Measurements from ENCODE around the gene STX16. TPM values are rescaled to one million over a fixed set of nuclear protein-coding genes. Genes with fewer than 3 reads are reported as not detected.

Gene STX16
- total and polyA plus RNA-seq, 9 of the 15 experiments (the other 6 are each of a cell fraction or from before 2014, with no cell fraction given): 4.4 to 43.5 (median 14.7) TPM

- intact Hi-C loops (cut with micrococcal nuclease): no loop called here
- DNase-seq (ENCODE audit: extremely low read depth in 1 of 4, low spot score in 3 of 4) (no peak), FAIRE-seq (no peak), ATAC-seq (no peak)
- Histone ChIP-seq H3K79me2 (ENCODE audit: control insufficient read depth, insufficient read depth, low read length) (no peaks in the 10 kb centered on the region), H3K4me3 (no peak overlapping the region), H3K36me3 (ENCODE audit: control insufficient read depth, insufficient read depth, low read length) (no peaks in the 10 kb centered on the region), H3K9ac (ENCODE audit: insufficient read depth in 1 of 2, low read depth in 2 of 2, low read length in 2 of 2) (no peak overlapping the region), H3K9me1 (ENCODE audit: control insufficient read depth, insufficient read depth, low read length) (peaks cover 2% of the 10 kb centered on the region), H2AFZ (ENCODE audit: low read depth, low read length) (no peak overlapping the region), H3K27ac (ENCODE audit: extremely low read depth, low read depth, low read length) (no peak overlapping the region), H3K27me3 (ENCODE audit: control insufficient read depth in 2 of 2, insufficient read depth in 2 of 2, low read length in 2 of 2) (peaks cover 0 to 26% of the 10 kb centered on the region in 2 experiments; a peak in 2 of 5 replicates), H3K4me2 (ENCODE audit: insufficient read depth, low read length) (no peak overlapping the region), H4K20me1 (replicated peaks; ENCODE audit: control insufficient read depth, insufficient read depth, low read length) (no peaks in the 10 kb centered on the region), H3K4me1 (replicated peaks in 1 of 2; ENCODE audit: control insufficient read depth in 2 of 2, insufficient read depth in 2 of 2, low read length in 2 of 2) (peaks cover 0 to 14% of the 10 kb centered on the region in 2 experiments; a peak in 1 of 5 replicates), H3K9me3 (replicated peaks; ENCODE audit: control insufficient read depth, insufficient read depth, low read depth, low read length) (no peaks in the 10 kb centered on the region)
- BruUV-seq (replicated peaks): no TSS peak
- no peak for TF ChIP-seq MCM7 (IDR thresholded peaks at IDR 0.05)
- TF ChIP-seq RREB1 (CRISPR knock-in tag; IDR thresholded peaks at IDR 0.05): no peak
- TF ChIP-seq PREB (CRISPR knock-in tag; IDR thresholded peaks at IDR 0.05): no peak
- TF ChIP-seq ZNF408 (CRISPR knock-in tag; IDR thresholded peaks at IDR 0.05; ENCODE audit: low read depth): no peak
- TF ChIP-seq SMARCE1 (IDR thresholded peaks at IDR 0.05): no peak
- no peak for TF ChIP-seq PHTF2 (CRISPR knock-in tag; IDR thresholded peaks at IDR 0.05)
- no peak for TF ChIP-seq MEIS2 (IDR thresholded peaks at IDR 0.05; ENCODE audit: partially characterized antibody)
- TF ChIP-seq RFX1 (IDR thresholded peaks at IDR 0.05): no peak
- in situ Hi-C loops (cut with MboI): no loop called here
- ChIA-PET POLR2A (no interaction called here), CTCF (ENCODE audit: low intra/inter-chr PET ratio) (no interaction called here)
- 18% methylated on average over 4 of the region's 4 CpGs for WGBS (ENCODE audit: insufficient coverage, low coverage, missing lambda C conversion rate)
Measured at GRCh38 chr20:58709703-58710039, 58.6 kb downstream of the STX16 start.
